ENCODE data around the gene NBAS.

NBAS gene

GRCh38 chr2:15560988-15561573 lies at the start of gene NBAS:
Gene NBAS (minus strand): TSS chr2:15561334. CDS start chr2:15561304, 30 bp downstream.
- DNase-seq: peak; percentile 90

- DNase-seq: no peak
Measured at GRCh38 chr2:15610430-15610952, 49.4 kb upstream of the NBAS start.

GRCh38 chr2:15609341-15610042 lies 48.4 kb upstream of the NBAS start:
- no peak for DNase-seq

- no peak for DNase-seq
Measured at GRCh38 chr2:15608392-15608761, 47.2 kb upstream of the NBAS start.

- DNase-seq: no peak
Measured at GRCh38 chr2:15607709-15608391, 46.7 kb upstream of the NBAS start.

- no peak for DNase-seq
Measured at GRCh38 chr2:15606481-15607441, 45.6 kb upstream of the NBAS start.

- DNase-seq: no peak
Measured at GRCh38 chr2:15605721-15606120, 44.6 kb upstream of the NBAS start.

GRCh38 chr2:15603948-15604347 lies 42.8 kb upstream of the NBAS start:
- DNase-seq: no peak

- no peak for DNase-seq
Measured at GRCh38 chr2:15603044-15603765, 42.1 kb upstream of the NBAS start.

- no peak for DNase-seq
Measured at GRCh38 chr2:15602393-15602792, 41.3 kb upstream of the NBAS start.

GRCh38 chr2:15601681-15602080 lies 40.5 kb upstream of the NBAS start:
- no peak for DNase-seq

- no peak for DNase-seq
Measured at GRCh38 chr2:15599994-15600393, 38.9 kb upstream of the NBAS start.

- no peak for DNase-seq
Measured at GRCh38 chr2:15596968-15597367, 35.8 kb upstream of the NBAS start.

- no peak for DNase-seq
Measured at GRCh38 chr2:15596350-15596749, 35.2 kb upstream of the NBAS start.

- DNase-seq: no peak
Measured at GRCh38 chr2:15595936-15596335, 34.8 kb upstream of the NBAS start.

- no peak for DNase-seq
Measured at GRCh38 chr2:15595342-15595905, 34.3 kb upstream of the NBAS start.

GRCh38 chr2:15594291-15595256 lies 33.4 kb upstream of the NBAS start:
- DNase-seq: no peak

- no peak for DNase-seq
Measured at GRCh38 chr2:15593327-15593705, 32.2 kb upstream of the NBAS start.

GRCh38 chr2:15591692-15592463 lies 30.7 kb upstream of the NBAS start, which contains the start of gene DDX1:
Gene DDX1 (plus strand): TSS chr2:15591868. CDS start chr2:15591934, 66 bp downstream.
- DNase-seq: peak; percentile 86

GRCh38 chr2:15591373-15591691 lies 30.2 kb upstream of the NBAS start:
- DNase-seq: no peak

Measured in fibroblast of skin of right biceps (primary cell).